Thyroid gland (tissue), 4 donors: ENCODE data around the gene LRRC73. TPM values are rescaled to one million over a fixed set of nuclear protein-coding genes. Genes with fewer than 3 reads are reported as not detected.
"Not testable (repeated sequence)": the region's sequence is repeated elsewhere in the genome, so short reads cannot be mapped to it uniquely, and the experiment has no call there.

Experiments
- DNase-seq, 2 donors: peaks; one replicate each; pipeline ENCODE4 v3.0.0-alpha.2; 2019
- H3K27ac ChIP-seq, 3 donors: fragments of 200-600 bp; sonication (generic); 1 replicate in 2 of 3; 2 replicates in 1 of 3; pipeline ENCODE4 v1.5.1; 2016 to 2019; ENCODE audit warnings: mild to moderate bottlenecking in 1 of 3, moderate library complexity in 1 of 3
- H3K27me3 ChIP-seq: fragments of 200-600 bp; sonication (generic); one replicate; pipeline ENCODE4 v1.5.1; 2019
- H3K36me3 ChIP-seq, 2 donors: fragments of 200-600 bp; sonication (generic); one replicate each; pipeline ENCODE4 v1.5.1; 2016 to 2019
- H3K4me1 ChIP-seq, 2 donors: fragments of 200-600 bp; sonication (generic); one replicate each; pipeline ENCODE4 v1.5.1; 2017 to 2019
- H3K4me3 ChIP-seq, 3 donors: fragments of 200-600 bp; sonication (generic); replicated peaks in 1 of 3; 1 replicate in 2 of 3; 2 replicates in 1 of 3; pipeline ENCODE4 v1.5.1; 2016; ENCODE audit warnings: mild to moderate bottlenecking in 1 of 3
- H3K9me3 ChIP-seq: fragments of 200-600 bp; sonication (generic); one replicate; pipeline ENCODE4 v1.5.1; 2017
- POLR2A ChIP-seq, 2 donors: fragments of 450-650 bp; IDR thresholded peaks; one replicate each; pipeline ENCODE4 v1.6.1; 2017; ENCODE audit warnings: antibody characterized with exemption in 2 of 2, mild to moderate bottlenecking in 2 of 2, moderate library complexity in 1 of 2
- WGBS, 2 donors: methylation state at CpG; one replicate each; pipeline ENCODE4 v1.1.5; 2017; 5-methylcytosine and 5-hydroxymethylcytosine counted together
- intact Hi-C: fragments of 100-400 bp; cut with DNase I; formaldehyde crosslinking; loops from one replicate; pipeline ENCODE4 v1.15.1; 2023
- total RNA-seq, 4 donors: library from RNA; depleted of rRNA; stranded (reverse); fragments of >200 nt; gene quantifications; one replicate each; pipeline ENCODE4 v1.2.3, GENCODE V29; 2016
- TF ChIP-seq, protein P1 (sequence below), 6 experiments: fragments of 200-600 bp in 3 of 6; fragments of 450-650 bp in 3 of 6; sonication (generic) in 3 of 6; IDR thresholded peaks; one replicate each; pipeline ENCODE4 v1.5.1; 2016 to 2019; ENCODE audit warnings: antibody characterized with exemption in 6 of 6, mild to moderate bottlenecking in 2 of 6, inconsistent platforms in 1 of 6, moderate library complexity in 1 of 6

Gene LRRC73
- total RNA-seq, 4 donors from 2014 or later: 0.67 to 2.0 (median 1.6) TPM

DNA sequence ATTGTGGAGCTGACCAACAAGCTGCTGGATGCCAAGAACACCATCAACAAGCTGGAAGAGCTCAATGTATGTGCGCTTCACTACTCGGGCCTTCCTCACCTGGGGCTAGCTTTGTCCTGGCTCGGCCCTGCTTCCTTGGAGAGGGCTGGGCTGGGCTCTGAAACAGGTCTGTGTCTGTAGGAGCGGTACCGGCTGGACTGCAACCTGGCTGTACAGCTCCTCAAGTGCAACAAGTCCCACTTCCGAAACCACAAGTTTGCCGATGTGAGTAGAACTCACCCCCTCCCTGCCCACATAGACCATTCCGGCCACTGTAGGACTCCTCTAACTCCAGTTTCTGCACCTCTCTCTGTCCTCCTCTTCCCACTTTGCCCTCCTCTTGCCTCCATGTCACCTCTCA, 6.7 kb downstream of the LRRC73 start:
- no peak overlapping the region for H3K4me3 ChIP-seq
- WGBS, 2 donors: 91 to 92% methylated on average over 8 of the region's 8 CpGs
- TF ChIP-seq, protein P1, sequence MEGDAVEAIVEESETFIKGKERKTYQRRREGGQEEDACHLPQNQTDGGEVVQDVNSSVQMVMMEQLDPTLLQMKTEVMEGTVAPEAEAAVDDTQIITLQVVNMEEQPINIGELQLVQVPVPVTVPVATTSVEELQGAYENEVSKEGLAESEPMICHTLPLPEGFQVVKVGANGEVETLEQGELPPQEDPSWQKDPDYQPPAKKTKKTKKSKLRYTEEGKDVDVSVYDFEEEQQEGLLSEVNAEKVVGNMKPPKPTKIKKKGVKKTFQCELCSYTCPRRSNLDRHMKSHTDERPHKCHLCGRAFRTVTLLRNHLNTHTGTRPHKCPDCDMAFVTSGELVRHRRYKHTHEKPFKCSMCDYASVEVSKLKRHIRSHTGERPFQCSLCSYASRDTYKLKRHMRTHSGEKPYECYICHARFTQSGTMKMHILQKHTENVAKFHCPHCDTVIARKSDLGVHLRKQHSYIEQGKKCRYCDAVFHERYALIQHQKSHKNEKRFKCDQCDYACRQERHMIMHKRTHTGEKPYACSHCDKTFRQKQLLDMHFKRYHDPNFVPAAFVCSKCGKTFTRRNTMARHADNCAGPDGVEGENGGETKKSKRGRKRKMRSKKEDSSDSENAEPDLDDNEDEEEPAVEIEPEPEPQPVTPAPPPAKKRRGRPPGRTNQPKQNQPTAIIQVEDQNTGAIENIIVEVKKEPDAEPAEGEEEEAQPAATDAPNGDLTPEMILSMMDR (IDR thresholded peaks at IDR 0.05): no peak
- no peak for TF ChIP-seq POLR2A (IDR thresholded peaks at IDR 0.05)
- no peak for DNase-seq
- no peaks in the 10 kb centered on the region for H3K27me3 ChIP-seq
- no peaks in the 10 kb centered on the region for H3K9me3 ChIP-seq
- intact Hi-C loops: loop anchor here (10.0 kb wide), 1 partner anchor 139 kb away; the partner anchor contains the start of gene ZNF318
- H3K4me1 ChIP-seq: peaks cover 0 to 4% of the 10 kb centered on the region in 2 donors
- H3K36me3 ChIP-seq: peaks cover 53 to 54% of the 10 kb centered on the region in 2 donors
- no peak overlapping the region for H3K27ac ChIP-seq

DNA sequence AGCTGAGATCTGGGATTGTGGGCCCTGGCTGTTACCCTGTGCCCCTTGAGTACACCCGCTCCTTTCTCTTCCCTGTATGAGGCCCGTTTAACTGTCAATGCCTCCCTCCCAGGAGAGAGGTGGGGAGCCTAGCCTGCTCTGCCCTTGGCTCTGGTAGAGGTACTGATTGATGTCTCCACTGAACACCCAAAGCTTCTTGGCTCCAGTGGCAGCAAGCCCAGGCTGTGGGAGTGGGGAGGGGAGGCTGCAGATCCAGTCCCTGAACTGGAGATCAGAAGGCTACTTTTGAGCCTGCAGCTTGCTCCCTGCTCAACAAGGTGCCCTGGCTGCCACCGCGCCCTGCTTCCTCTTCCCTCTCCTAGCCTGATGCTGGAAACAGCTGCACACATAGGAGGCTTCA, 7.5 kb downstream of the LRRC73 start:
- intact Hi-C loops: loop anchor here (10.0 kb wide), 1 partner anchor 138 kb away; the partner anchor contains the start of gene ZNF318
- peaks cover 54 to 61% of the 10 kb centered on the region in 2 donors for H3K36me3 ChIP-seq
- H3K4me3 ChIP-seq: no peak overlapping the region
- TF ChIP-seq, protein P1 (IDR thresholded peaks at IDR 0.05): no peak
- peaks cover 0 to 4% of the 10 kb centered on the region in 2 donors for H3K4me1 ChIP-seq
- H3K9me3 ChIP-seq: no peaks in the 10 kb centered on the region
- no peaks in the 10 kb centered on the region for H3K27me3 ChIP-seq
- no peak for DNase-seq
- no peak overlapping the region for H3K27ac ChIP-seq
- WGBS, 2 donors: 80 to 91% methylated on average over 3 to 4 of the region's 4 CpGs

DNA sequence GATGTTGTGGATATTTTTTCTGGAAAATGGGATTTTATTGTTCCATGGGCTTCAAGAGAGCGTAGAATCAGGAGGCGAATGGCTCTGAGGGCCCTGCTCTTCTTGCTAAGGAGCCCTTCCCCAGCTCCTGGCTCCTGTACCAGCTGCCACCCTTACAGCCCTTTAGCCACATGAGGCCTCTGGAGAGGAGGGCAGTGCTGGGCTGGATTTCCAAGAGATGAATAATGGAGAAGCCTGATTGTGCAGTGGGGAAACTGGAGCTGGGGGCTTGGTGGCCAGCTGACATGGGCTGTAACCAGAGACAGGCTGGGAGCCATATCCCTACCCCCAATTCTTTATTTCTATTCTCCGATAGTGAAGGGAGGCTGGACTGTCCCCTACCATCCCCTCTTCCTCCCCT, 9.2 kb downstream of the LRRC73 start:
- H3K4me1 ChIP-seq: peaks cover 0 to 4% of the 10 kb centered on the region in 2 donors
- 95 to 98% methylated on average over 3 of the region's 3 CpGs for WGBS, 2 donors
- DNase-seq: no peak
- H3K36me3 ChIP-seq: peaks cover 54 to 61% of the 10 kb centered on the region in 2 donors
- TF ChIP-seq POLR2A (IDR thresholded peaks at IDR 0.05): no peak
- TF ChIP-seq, protein P1 (IDR thresholded peaks at IDR 0.05): no peak
- no peak overlapping the region for H3K4me3 ChIP-seq
- intact Hi-C loops: loop anchor here (10.0 kb wide), 1 partner anchor 136 kb away; the partner anchor contains the start of gene ZNF318
- H3K27me3 ChIP-seq: no peaks in the 10 kb centered on the region
- H3K9me3 ChIP-seq: no peaks in the 10 kb centered on the region
- no peak overlapping the region for H3K27ac ChIP-seq

DNA sequence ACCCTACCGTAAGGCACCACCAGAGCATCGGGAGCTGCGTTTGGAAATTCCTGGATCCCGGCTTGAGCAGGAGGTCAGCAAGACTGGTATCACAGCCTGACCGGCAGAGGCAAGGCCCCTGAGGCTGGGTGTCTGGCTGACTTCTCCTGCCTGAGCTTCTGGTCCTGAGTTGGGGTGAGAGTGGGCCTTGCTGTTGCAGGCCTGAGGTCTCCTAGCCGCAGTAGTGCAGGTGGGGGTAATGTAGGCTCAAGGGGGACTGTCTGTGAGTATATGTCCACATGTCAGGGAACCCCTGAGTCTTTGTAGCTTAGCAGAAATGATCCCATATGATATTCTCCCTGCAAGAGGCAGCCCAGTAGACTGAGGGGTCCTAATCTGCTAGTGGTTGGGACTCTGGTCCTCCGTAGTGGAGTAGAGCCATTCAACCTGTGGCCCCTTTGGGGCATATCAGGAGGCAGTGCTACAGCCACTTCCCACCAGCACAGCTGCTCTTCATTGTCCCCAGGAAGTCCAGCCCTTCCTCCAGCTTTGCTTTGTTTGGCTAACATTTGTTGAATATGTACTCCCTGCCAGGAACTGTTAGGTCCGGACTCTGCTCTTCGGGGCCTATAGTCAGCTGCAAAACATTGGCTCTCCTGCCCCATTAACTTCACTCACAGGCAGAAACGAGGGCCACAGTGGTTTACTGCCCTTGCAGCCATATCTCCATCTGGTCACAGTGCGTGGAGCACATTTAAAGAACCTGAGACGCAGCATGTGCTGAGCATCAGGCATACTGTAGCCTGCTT, 10.9 kb downstream of the LRRC73 start:
- Histone ChIP-seq H3K4me3 (no peak overlapping the region), H3K4me1 (peaks cover 0 to 4% of the 10 kb centered on the region in 2 donors), H3K9me3 (no peaks in the 10 kb centered on the region), H3K36me3 (peaks cover 48 to 51% of the 10 kb centered on the region in 2 donors), H3K27ac (no peak overlapping the region), H3K27me3 (no peaks in the 10 kb centered on the region)
- TF ChIP-seq, protein P1 (IDR thresholded peaks at IDR 0.05): no peak
- TF ChIP-seq POLR2A (IDR thresholded peaks at IDR 0.05): no peak
- WGBS, 2 donors: 79 to 85% methylated on average over 10 of the region's 12 CpGs
- intact Hi-C loops: no loop called here
- no peak for DNase-seq

DNA sequence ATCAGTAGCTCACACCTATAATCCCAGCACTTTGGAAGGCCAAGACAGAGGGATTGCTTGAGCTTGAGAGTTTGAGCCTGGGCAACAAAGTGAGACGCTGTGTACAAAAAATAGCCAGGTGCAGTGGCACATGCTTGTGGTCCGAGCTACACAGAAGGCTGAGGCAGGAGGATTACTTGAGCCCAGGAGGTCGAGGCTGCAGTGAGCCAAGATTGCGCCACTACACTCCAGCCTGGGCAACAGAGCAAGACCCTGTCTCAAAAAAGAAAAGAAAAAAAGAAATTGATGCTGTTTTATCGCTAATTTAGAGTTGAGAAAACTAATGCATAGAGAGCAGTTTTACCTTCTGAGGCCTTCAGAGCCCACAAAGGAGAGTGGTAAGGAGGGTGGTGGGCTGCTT, 11.9 kb downstream of the LRRC73 start:
- H3K27ac ChIP-seq, H3K4me1 ChIP-seq, DNase-seq, H3K27me3 ChIP-seq, H3K4me3 ChIP-seq, H3K9me3 ChIP-seq, intact Hi-C loops: not testable (repeated sequence)
- H3K36me3 ChIP-seq: peaks cover 39 to 44% of the 10 kb centered on the region in 2 donors
- WGBS, 2 donors: 87 to 95% methylated on average over 5 of the region's 5 CpGs
